ENCODE results near the gene USP28.
"Not testable (repeated sequence)": the region's sequence is repeated elsewhere in the genome, so short reads cannot be mapped to it uniquely, and the experiment has no call there.

Gene USP28

DNA sequence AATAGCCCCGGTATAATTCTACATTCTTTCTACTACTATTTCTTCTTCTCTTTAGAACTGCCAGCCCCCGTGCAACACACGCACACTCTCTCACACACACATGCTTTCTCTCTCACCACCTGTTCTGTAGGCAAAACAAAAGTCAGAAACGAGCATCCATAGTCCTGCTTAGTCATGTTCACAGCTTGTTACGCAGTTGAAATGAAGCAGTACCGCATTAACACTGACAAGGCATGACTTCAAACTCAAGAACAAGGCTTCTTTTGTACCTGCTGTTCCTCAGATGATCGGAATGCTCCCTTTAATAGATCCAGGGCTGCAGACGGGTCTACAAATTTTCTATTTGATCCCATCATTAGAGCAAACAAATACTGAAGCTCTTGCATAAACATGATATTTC, 42.2 kb downstream of the USP28 start:
- no peak for DNase-seq

DNA sequence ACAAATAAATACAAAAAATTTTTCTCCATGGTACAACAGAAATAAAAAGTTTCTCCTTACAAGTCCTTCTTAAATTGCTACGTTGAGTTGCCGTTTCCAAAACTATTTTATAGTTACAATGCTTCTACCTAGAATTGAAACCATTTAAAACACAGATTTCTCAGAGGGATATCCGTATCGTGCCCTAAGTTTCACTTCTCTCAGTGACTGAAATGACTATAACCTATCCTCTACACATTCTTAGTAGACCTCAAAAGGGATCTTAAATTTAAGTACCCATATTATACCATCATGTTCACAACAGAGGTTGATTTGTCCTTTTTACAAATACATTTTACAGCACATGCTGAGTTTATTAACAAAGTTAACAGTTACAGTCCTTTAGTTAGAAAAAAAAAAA, 44.1 kb downstream of the USP28 start:
- DNase-seq, result no peak

DNA sequence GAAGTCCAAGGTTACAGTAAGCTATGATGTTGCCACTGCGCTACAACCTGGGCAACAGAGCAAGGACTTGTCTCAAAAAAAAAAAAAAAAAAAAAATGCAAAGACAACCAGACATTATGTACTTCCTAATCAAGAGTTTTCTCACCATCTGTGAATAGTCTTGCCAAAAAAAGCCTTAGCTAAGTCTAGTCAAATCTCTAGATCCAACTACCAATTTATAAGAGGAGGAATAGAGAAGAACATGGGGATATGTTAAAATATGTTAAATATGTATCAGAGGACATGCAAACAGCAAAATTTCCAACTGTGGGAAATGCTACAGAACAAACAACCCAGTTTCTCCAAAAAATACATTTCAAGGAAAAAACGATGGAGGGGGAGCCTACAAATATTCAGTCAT, 45.6 kb downstream of the USP28 start:
- no peak for DNase-seq

DNA sequence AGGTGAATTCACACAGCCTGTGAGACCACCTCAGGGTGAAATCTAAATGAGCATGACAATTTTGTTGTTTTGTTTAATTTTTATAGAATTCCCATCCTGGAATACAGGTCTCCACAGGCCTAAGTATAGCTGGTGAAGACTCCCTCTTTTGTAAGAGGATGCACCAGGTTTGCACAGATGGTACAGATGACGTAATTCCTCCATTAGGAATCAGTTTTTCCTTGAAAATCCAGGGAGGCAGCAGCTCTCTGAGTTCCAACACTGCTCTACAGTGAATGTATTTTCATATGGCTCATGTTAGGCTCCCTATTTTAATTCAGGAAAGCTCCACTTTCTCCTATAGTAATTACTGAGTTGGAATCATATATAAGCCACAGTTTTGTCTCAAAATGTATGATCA, 47.2 kb downstream of the USP28 start:
- DNase-seq, result no peak

DNA sequence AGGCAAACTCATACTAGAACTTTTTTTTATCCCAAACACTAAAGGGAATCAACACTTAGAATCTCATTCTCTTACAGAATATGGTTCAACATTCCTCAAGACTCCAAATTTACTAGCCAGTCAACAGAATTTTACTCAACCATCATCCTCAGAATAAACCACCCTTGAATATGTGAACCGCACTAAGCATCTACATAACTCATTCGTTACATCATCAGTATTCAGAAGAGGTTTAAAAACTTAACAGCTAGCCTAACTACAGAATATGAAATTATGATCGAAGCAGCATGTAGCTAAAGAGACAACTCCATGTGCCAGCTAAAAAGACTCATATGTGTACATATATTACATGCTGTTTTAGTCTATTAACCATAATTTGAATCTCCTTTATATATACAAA, 47.9 kb downstream of the USP28 start:
- no peak for DNase-seq

DNA sequence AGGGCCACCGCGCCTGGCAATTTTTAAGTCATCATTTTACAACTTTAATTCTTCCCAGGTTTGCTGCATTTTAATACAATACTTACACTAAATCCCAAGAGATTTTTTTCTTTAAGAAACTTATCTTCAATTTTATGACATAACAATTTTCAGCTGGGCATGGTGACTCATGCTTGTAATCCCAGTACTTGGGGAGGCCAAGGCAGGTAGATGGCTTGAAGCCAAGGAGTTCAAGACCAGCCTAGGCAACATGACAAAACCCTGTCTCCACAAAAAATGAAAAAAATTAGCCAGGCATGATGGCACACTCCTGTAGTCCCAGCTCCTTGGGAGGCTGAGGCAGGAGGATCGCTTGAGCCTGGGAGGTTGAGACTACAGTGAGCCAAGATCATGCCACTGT, 56.9 kb downstream of the USP28 start:
- DNase-seq, result no peak

DNA sequence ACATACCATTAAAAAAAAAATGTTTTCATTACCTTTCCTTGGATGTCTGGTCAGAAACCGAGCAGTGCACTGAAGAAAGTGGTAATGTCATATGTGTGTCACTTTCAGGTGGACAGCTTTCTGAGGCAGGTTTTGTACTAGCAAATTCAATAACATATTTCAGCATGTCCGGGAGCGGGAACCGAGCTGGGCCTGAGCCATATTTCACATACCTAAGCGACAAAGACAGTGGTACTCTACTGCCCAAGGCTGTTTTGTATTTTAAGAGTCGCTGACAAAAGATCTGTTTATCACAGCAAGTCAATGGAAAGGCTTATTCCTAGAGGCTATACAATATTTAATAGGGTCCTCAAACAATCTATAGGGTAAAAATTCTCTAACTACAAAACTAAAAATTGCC, 57.7 kb downstream of the USP28 start:
- DNase-seq, result no peak

DNA sequence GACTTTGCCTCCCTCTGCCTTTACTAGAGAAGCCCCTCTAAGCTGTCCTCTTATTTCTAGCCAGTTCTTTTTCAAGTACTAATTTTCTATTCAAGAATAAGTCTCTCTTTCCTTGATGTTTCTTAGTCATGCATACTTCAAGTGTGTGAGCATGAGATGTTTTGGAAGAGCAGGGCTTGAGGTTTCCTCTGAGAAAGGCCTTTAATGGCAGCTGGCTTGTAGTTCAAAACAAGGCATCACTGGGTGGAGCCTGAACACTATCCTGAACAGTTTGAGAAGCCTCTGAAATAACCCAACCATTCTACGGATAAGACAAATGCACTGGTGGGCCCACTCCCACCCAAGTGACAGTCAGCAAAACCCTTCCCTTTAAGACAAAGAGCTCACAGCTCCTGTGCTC, 58.2 kb downstream of the USP28 start:
- DNase-seq, result no peak

DNA sequence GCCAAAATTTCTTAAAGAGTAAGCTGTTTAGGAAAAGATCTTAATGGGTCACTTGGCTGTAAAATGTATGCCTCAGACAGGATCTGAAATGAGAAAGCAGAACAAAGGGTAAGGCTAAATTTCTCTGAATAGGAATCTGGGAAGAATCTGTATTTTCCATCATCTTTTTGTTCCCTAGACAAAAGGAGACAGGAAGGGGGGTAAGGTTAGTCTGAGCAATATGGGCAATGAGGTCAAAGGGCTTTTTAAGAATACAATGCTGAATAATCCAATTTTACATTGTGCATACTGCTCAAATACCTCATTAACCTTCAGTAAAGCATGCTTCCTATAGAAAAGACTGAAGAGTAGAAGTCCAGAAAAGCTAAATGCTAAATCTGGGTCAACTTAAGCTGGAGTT, 61.2 kb downstream of the USP28 start:
- no peak for DNase-seq

DNA sequence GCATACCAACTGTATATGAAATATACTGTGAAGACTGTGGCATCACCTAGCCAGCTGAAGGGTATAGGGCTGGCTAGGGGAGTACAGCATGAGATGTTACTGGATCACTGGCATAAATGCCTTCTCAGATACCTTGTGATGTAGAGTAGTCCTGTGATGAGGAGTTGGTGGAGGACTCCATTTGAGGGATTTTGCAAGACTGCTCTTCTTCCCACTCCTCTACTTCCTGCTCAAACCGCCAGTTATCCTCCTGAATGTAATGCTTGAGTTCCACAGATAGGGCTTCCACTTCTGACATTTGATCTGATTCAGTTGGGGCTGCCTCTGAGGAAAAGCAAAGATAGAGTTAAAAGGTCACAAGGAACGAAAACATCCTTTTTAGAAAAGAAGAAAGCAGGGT, 66.4 kb downstream of the USP28 start:
- DNase-seq, result peak in 1 of 2 donors; percentile 34

DNA sequence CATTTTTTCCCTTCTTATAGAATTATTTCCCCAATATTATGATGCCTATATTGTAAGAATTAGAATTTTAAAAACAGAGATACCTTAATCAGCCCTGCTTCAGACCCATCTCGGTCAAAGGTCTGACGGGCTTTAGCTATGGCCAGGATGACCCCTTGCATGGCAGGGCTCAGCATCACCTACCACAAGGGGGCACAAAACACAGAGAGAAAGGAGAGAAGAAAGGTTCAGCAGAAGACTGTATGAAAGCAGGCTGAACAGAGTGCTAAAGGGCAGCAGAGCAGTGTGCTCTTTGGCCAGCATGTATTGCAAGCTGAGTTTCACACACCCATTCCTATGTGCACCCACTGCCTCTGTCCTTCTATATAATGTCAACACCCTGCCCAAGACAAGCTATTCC, 69.0 kb downstream of the USP28 start:
- peak in 1 of 2 donors; percentile 7 for DNase-seq

DNA sequence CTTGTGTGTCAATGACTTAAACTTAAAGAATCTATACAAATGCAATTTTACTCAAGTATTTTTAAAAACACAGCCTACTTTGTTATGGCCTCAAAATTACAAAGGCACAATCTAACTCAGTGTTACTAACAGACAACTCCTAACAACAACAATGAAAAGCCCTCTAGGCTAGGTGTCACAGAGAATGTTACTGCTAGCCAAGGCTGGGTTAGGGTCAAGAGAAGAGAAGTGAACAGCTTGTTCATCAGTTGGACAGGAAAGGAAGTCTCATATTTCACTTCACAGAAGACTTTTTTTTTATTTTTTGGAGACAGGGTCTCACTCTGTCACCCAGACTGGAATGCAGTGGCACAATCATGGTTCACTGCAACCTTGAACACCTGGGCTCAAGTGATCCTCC, 69.7 kb downstream of the USP28 start:
- DNase-seq, result no peak

DNA sequence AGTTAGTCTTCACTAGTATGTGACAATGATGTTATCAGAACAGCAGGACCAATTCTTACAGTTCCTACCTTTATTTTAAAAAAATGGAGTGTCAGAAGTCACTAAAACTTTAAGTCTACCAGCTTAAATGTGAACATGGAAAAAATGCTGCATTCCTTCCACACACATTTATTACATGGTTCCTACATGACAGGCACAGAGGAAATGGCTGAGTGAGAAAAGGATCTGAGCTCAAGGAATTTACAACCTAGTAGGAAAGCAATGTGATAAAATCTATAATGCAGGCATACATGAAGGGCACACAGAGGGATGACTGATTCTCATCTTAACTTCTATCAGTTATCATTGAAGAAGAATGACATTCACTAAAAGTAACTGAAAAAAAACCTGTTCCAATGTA, 72.8 kb downstream of the USP28 start:
- no peak for DNase-seq

DNA sequence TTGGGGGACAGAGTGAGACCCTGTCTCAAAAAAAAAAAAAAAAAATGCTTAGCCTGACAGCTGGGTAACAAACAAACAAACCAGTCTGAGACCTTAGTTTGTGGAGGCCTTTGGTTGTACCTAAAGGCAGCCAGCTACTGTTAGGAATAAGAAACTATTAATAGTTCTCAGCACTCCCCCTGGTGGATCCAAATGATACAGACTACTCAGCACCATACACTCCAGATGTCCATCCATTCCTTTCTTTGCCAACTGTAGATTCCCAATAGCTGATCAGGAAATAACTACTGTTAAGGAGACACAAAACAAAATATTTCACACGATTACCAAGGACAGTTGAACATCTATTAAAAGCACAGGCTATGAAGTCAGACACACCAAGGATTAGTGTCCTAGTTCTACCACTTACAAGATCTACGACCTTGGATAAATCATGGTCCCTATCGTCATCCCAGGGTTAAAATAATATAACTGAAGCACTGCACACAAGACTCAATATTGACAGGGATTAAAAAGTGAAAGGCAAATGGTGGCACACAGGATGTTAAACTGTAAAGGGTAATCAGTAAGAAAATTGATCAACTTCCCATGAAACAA, 78.6 kb downstream of the USP28 start:
- peak; percentile 9 to 56 for DNase-seq

DNA sequence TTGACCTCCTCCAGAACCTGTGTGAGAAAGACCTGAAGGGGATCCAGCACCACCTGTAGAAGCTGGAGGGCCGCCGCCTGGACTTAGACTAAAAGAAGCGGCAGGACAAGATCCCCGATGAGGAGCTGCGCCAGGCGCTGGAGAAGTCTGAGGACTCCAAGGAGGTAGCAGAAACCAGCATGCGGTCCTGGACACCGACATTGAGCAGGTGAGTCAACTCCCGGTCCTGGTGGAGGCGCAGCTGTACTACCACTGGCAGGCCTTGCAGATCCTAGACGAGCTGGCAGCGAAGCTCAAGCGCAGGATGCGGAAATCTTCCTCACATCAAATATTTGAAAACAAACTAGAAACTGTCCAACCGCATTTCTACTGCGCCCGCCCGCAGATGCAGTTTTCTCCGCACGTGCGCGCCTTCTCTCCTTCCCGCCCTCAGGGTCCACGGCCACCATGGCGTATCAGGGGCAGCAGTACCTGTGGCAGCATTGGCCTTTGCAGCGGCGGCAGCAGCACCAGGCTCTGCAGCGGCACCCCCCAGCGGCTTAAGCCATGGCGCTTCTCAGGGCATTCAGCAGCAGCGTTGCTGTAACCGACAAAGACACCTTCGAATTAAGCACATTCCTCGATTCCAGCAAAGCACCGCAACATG, 85.6 kb downstream of the USP28 start:
- no peak for DNase-seq

DNA sequence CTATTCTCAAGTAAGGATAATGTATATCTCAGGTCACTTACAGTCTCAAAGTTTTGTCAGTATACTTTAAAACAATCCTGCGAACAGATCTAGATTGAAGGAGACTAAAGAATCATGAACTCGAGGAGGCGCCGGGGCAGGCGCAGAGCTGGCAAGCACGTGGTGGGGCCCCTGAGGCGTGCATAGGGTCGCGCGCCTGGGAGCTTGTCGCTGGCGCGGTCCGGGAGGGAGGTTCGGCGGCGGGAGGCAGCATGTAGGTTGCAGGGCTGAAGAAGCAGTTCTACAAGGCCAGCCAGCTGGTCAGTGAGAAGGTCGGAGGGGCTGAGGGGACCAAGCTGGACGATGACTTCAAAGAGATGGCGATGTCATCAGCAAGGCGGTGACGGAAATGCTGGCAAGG, 86.4 kb downstream of the USP28 start:
- DNase-seq, result not testable (repeated sequence)

DNA sequence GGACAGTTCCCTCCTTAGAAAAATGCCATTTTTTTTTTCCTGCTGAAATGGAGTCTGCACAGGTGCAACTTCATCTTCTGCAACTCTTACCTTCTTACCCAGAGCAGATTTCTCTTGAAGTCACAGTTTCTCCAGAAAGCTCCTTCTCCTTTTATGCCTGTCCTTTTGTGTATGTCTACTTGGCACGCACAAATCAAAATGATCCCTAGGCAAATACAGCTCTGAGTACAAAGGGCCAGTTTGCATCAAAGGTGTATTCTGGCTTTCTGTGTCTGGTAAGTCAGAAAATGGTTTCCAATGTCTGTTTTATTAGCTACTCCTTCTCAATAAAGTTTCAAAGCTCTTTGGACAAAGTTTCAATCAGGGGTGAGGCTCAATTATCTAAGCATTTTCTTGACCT, 93.2 kb downstream of the USP28 start:
- no peak for DNase-seq

DNA sequence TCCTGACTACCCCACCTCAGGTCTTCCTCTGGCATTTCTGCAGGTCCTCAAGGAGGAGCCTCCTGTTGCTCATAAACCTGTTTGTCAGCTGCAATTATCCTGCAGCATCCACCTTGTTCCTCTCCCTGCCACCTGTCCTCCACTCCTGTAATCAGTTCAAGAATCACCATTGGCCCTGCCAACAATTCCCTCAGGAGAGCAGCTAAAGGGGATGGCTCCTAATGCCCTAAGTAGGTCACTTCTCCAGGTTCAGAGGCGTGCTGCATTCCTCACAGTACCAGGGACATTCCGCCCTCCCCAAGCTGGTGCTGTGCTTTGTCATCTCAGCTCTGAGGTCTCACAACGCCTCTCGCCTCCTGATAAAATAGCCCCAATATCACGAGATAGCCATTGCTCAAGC, 93.7 kb downstream of the USP28 start:
- DNase-seq, result no peak

DNA sequence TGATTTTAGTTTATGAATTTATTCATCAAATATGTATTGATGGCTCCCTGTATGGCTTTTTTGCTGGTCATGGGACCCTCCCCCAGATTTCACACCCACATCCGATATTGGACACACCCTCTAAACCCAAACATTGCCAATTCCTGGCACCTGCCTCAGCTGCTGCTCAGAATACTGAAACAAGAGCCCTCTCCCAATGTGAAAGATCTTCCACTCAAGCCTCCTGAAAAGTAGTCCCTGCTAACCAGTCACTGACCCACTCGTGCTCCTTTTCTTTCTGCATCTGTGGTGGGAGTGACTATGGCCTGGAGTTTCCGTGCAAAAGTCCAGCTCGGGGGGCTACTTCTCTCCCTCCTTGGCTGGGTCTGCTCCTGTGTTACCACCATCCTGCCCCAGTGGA, 95.9 kb downstream of the USP28 start, which contains the start of gene CLDN25:
Gene CLDN25, plus strand, starts transcription at position 301 of the 400 bp plus-strand sequence. Its CDS starts 0 bp downstream, at position 301.
- no peak for DNase-seq

DNA sequence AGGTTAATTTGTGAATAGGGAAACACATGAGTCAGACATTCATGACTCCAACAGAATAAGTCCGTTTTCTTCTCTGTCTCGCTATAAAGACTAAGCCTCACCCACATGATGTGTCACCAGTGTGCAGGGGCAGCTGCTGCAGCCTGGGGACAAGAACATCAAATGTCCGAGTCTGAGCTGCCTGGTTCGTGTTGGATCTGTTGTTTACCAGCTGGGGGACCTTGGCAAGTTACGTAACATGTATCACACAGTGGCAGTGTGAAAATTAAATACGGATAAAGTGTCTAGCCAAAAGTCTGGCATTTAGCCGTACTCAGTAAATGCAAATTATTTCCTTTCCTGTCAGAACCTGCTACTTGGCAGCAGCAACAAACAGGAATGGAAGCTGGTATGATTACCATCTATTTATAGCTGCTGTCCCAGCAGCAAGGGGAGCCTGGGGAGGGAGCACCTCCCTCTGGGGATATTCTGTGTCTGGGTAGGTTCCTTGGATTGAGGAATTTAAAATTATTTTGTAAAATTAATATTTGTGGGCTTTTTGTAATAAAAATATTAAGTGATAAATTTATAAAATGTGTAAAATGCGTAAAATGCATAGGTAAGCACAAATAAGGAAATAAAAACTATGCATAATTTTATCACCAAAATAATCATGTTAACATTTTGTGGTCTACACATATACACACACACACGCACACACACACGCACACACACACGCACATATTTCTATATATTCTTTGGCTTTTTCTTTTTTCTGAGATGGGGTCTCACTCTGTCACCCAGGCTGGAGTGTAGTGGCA, 97.1 kb downstream of the USP28 start:
- peak in 1 of 2 donors; percentile 15 for DNase-seq

DNA sequence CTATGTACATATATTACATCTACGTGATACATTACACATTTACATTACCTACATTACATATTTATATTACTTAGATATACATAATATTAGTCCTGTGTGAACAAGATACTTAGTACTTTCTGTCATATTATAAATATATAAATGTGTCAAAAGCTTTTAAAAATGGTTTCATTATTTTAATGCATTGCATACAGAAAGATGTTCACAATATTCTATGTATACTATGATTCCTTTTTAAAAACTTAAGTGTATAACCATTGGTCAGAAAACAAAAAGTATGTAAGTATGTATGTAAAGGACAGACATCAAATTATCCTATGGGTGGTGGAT, 101.2 kb downstream of the USP28 start:
- DNase-seq, result no peak

DNA sequence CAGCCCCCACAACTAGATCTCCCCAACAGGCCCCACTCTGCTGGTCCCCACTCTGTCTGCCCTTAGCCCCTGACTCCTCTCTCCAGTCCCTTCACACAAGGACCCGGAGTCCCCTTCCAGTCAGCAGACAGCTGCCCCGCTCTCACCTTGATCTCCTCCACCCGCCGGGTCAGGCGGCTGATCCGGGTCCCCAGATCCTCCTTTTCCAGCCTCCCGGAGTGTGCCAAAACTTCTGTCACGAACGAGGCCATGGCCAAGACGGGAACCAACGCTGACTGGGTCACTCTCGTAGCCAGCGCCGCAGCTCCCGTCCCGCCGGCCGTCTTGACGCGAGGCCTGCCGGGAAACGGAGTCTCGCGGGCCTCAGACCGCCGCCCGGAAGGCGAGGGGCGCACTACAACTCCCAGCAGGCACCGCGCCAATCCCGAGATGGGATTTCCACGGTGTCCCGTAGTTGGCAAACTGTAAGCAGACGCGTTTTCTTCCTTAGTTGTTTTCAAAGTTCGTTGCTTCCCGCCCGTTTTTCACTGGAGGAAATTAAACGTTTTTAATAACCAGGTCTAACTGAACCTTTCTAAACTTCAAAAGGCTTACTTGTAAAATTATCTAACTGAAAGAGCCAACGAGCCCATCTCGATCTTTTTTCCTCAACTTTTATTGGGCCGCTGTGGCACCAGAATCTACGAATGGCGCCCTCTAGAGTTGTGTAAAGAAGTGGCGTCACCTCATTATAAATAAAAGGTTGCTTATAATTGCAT, 101.8 kb downstream of the USP28 start, which contains the start of gene ZW10:
Gene ZW10, minus strand, starts transcription at position 277 of the 758 bp plus-strand sequence. Its CDS starts 26 bp downstream, at position 251.
- DNase-seq, result peak; percentile 94 to 95

DNA sequence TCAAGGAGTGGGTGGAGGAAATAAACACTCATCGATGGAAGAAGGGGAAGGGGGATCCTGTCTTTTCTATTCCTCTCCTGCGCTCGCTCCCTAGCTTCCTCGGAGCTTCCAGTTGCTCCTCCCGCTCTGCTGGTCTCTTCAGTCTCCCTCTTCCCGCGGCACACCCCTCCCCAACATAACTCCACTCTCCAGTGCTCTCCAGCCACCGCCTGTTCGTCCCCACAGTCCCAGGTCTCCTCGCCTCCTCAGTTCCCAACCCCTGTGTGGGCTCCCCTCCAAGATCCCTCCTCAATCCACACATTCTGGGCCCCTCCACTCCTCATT, 102.3 kb downstream of the USP28 start:
- DNase-seq, result no peak

DNA sequence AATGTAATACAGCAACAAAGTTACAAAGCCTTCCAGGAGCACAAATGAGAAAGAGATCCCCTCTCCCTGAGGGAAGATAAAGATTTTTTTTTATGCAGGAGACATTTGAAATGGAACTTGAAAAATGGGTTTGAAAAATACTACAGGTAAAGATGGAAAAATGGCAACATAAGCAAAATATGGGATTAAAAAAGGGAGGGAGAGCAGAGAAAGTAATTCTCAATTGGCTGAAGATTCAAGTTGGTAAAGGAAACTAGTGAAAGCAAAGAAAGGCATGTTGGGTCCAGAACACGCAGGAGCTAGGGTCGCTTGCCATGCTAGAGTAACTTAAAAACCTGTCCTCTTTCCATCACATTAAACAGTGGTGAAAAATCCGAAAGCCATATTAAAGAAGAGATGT, 103.4 kb downstream of the USP28 start:
- no peak for DNase-seq
